ENCODE measurements around the gene UTY. TPM values are rescaled to one million over a fixed set of nuclear protein-coding genes. Genes with fewer than 3 reads are reported as not detected.
A peak's percentile ranks its signal among the peaks of the same experiment; 100 is the strongest.

The UTY gene
- total RNA-seq, 4 donors from 2014 or later = 0.06 to 48.8 (median 32.9) TPM; not detected in 1

- H3K4me1 ChIP-seq = no peaks in the 10 kb centered on the region
- H3K9me3 ChIP-seq = no peaks in the 10 kb centered on the region
- intact Hi-C loops (cut with DNase I) = no loop called here
- no peak overlapping the region for H3K27ac ChIP-seq
- TF ChIP-seq POLR2A (IDR thresholded peaks at IDR 0.05) = no peak
- TF ChIP-seq, protein P1, sequence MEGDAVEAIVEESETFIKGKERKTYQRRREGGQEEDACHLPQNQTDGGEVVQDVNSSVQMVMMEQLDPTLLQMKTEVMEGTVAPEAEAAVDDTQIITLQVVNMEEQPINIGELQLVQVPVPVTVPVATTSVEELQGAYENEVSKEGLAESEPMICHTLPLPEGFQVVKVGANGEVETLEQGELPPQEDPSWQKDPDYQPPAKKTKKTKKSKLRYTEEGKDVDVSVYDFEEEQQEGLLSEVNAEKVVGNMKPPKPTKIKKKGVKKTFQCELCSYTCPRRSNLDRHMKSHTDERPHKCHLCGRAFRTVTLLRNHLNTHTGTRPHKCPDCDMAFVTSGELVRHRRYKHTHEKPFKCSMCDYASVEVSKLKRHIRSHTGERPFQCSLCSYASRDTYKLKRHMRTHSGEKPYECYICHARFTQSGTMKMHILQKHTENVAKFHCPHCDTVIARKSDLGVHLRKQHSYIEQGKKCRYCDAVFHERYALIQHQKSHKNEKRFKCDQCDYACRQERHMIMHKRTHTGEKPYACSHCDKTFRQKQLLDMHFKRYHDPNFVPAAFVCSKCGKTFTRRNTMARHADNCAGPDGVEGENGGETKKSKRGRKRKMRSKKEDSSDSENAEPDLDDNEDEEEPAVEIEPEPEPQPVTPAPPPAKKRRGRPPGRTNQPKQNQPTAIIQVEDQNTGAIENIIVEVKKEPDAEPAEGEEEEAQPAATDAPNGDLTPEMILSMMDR (IDR thresholded peaks at IDR 0.05) = no peak
- no peak for DNase-seq
- no peaks in the 10 kb centered on the region for H3K27me3 ChIP-seq
- H3K4me3 ChIP-seq = no peak overlapping the region
- H3K36me3 ChIP-seq = peaks cover 0 to 18% (median 0%) of the 10 kb centered on the region in 3 donors
- WGBS, 2 donors = 82% methylated on average over 5 of the region's 22 CpGs; no CpG with 5 or more reads in 1 of the 2 donors
These were observed 44.4 kb downstream of the UTY start for GRCh38 chrY:13435206-13435967.

- no peaks in the 10 kb centered on the region for H3K4me1 ChIP-seq
- H3K9me3 ChIP-seq = peaks cover 0 to 7% (median 0%) of the 10 kb centered on the region in 3 donors
- WGBS, 2 donors = 67% methylated on average over 1 of the region's 3 CpGs; no CpG with 5 or more reads in 1 of the 2 donors
- H3K27me3 ChIP-seq = no peaks in the 10 kb centered on the region
- TF ChIP-seq POLR2A (IDR thresholded peaks at IDR 0.05) = no peak
- TF ChIP-seq, protein P1 (IDR thresholded peaks at IDR 0.05) = no peak
- H3K36me3 ChIP-seq = peaks cover 0 to 28% (median 0%) of the 10 kb centered on the region in 3 donors
- H3K27ac ChIP-seq = no peak overlapping the region
- no peak for DNase-seq
- intact Hi-C loops (cut with DNase I) = no loop called here
- H3K4me3 ChIP-seq = no peak overlapping the region
These were observed 47.4 kb downstream of the UTY start for GRCh38 chrY:13432293-13433025.

DNA sequence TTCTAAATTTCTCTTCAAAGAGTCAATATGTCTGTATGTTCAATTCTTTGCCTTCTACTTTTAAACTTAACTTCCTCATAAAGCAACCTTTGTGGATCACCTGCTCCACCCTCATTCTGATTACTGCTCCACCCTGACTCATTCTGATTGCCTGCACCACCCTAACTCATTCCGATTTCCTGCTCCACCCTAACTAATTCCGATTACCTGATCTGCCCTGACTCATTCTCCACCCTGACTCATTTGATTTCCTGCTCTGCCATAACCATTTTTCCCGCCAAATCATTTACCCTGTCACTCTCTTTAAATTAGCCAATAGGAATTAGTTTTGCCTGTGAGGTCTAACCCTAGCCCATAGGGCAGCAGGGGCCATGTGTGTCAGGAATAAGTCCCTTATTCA lies 50.3 kb downstream of the UTY start:
- 68% methylated on average over 3 of the region's 3 CpGs; no CpG with 5 or more reads in 1 of the 2 donors for WGBS, 2 donors
- no peak for DNase-seq
- peaks cover 0 to 18% (median 0%) of the 10 kb centered on the region in 3 donors for H3K36me3 ChIP-seq

DNA sequence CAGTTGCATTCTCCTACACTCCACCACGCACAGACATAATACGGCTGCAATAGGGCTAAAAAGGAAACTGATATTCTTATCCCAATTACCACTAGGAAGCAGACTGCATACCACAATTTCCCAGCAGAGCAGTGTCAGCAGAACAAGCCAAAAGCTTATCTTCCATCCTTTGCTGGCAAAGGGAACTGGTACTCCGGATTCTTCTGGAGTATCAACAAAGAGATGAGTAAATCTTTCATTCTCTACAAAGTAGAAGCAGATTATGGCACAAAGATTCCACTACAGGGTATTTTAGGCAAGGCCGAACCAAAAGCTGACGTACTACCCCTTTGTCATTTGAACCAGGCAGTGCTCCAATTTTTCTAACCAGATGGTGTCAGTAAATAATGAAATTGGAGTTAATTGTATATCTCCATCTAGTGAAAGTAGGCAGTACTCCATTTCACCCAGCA lies 56.5 kb downstream of the UTY start:
- Histone ChIP-seq H3K4me3 (no peak overlapping the region), H3K27me3 (no peaks in the 10 kb centered on the region), H3K27ac (peak overlapping the region in 1 of 4 donors; percentile 9), H3K4me1 (peaks cover 0 to 12% (median 0%) of the 10 kb centered on the region in 3 donors), H3K9me3 (no peaks in the 10 kb centered on the region), H3K36me3 (peaks cover 0 to 3% (median 0%) of the 10 kb centered on the region in 3 donors)
- 32% methylated on average over 5 of the region's 5 CpGs; no CpG with 5 or more reads in 1 of the 2 donors for WGBS, 2 donors
- intact Hi-C loops (cut with DNase I) = no loop called here
- TF ChIP-seq, protein P1 (IDR thresholded peaks at IDR 0.05) = peak in 1 of 6 experiments; percentile 20
- no peak for TF ChIP-seq POLR2A (IDR thresholded peaks at IDR 0.05)
- DNase-seq = no peak

More for the DNA sequence above, 50.3 kb downstream of the UTY start:
- TF ChIP-seq, protein P1 (IDR thresholded peaks at IDR 0.05) = no peak
- no peak for TF ChIP-seq POLR2A (IDR thresholded peaks at IDR 0.05)
- Histone ChIP-seq H3K9me3 (peaks cover 0 to 7% (median 0%) of the 10 kb centered on the region in 3 donors), H3K27ac (no peak overlapping the region), H3K27me3 (no peaks in the 10 kb centered on the region), H3K4me3 (no peak overlapping the region), H3K4me1 (no peaks in the 10 kb centered on the region)
- intact Hi-C loops (cut with DNase I) = no loop called here
